GM21526 (cell line): ENCODE data around the gene MSRB3.

Experiments
- ATAC-seq: cut with Tn5 transposase; IDR thresholded peaks from one replicate; pipeline ENCODE4 v1.9.1; 2021; ENCODE audit warnings: moderate library complexity; ENCODE audit not compliant: unreplicated experiment, low FRiP score

Gene MSRB3

DNA sequence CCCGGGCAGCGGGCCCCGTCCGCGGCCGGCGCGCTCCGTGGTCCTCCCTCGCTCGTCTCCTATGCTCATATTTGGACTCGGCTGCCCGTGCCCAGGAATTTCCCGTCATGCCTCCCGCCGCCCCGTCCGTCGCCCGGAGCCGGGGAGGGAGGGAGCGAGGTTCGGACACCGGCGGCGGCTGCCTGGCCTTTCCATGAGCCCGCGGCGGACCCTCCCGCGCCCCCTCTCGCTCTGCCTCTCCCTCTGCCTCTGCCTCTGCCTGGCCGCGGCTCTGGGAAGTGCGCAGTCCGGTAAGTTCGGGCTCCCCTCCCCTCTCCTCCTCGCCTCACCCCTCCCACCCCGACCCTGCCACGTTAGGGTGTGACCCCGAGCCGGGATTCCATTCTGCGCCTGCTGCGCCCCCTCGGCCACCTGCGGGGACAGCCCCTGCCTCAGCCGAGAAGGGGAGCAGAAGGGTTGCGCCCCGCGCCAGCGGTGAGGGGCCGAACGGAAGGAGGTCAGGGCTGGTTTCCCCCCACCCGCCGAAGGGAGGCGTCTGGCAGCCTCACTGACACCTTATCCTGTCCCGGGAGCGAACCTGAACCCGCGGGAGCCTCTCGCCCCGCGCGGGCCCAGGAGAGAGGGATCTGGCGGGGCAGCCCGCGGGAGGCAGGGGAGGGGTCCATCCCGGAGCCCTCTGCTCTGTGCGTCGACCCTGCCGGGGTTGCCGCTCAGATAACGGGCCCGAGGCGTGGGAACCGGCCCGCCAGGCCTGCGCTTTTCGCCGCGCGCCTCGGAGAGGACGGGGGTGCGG is at the start of gene MSRB3:
MSRB3 (plus strand) TSS at position 108 of the 793 bp plus-strand sequence. CDS start 29,897 bp downstream, outside the sequence.
- ATAC-seq: peak; percentile 60

DNA sequence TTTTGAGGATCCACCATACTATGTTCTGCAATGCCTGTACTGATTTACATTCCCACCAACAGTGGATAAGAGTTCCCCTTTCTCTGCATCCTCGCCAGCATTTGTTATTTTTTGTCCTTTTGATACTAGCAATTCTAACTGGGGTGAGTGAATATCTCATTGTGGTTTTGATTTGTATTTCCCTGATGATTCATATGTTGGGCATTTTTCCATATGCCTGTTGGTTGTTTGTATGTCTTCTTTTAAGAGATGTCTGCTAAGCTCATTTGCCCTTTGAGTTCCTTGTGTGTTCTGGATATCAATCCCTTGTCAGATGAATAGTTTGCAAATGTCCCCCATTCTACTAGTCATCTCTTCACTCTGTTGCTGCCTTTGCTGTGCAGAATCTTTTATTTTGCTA is 49.0 kb upstream of the MSRB3 start:
- no peak for ATAC-seq

DNA sequence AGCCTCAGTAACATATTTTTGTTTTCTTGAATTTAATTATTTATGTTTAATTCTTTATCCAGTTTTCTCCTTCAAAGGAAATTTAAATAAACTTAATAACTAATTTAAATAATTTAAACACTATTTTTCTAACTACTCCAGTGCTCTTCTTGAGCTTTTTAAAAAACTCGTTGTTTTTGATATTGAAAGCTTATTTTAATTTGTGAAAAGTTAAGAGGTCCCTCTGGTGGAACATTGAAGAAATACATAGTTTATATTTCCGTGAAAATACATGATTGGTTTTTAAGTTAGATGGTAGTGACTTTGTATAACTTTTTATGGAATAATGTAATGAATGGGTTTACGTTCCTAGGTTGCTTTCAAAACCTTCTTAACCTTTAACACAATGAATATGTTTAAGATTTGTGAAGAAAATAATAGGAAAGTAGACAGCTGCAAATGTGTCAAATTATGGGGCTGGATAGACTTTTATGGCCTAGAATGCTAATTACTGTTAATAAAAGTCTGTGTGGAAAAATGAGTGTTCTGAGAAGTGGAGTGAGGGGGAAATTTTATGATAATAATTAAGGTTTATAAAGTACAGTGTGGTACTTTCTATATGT is 45.9 kb upstream of the MSRB3 start:
- no peak for ATAC-seq

- no peak for ATAC-seq
Observed at GRCh38 chr12:65237153-65237552, 41.3 kb upstream of the MSRB3 start.

DNA sequence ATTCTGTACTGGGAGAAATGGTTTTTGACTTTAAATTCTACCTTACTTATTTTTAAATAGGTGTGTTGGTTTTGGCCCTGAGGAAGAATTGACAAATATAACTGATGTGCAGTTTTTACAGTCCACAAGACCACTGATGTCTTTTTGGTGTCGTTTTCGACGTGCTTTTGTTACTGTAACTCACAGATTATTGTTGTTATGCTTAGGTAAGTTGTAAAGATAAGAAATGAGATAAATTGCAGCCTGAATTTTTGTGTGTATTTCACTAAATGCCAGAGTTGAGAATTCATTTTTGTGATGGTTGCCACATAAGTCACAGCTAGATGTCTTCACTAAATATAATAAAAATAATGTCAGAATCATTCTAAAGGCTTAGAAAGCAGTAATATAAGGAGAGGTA is 39.9 kb upstream of the MSRB3 start:
- no peak for ATAC-seq

DNA sequence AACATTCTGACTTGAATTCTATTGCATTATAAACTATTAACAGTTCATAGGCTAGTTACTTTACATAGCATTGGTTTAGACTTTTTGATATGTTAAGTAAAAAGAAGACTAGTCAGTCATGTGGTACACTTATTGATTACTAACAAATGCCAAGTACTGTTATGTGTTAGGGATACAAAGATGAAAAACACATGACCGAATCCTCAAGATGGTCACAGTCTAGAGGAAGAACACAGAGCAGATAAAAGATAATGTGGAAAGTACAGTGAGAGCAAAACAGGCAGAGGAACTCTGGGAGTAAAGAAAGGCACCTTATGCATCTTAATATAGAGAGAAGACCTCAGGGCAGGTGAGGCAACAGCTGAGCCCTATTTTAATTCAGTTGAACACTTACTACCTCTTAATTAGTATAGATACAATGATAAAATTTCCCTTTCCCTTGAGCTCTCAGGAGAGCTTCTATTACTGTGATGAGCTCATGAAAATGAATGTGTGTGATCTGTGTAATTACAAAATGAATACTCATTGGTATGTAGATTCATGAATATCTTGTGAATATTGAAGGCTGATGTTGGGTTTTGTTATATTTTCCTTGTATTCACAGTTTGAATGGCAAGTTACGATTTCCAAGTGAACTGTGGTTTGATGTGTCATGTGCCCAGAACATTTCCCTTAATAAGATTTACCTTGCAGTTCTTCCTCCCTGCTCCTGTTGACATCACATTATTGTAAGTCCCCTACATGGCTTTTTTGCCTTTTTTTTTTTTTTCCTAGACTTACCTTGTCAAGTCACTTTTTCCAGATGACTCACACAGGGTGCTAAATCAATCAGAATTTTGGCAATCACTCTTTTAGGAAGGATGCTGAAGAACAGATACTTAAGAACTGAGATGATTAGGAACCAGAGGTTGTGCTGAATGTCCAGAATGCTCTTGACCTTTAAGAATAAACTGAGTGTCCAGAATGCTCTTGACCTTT is 29.5 kb upstream of the MSRB3 start:
- no peak for ATAC-seq

GRCh38 chr12:65252515-65252914 is 26.0 kb upstream of the MSRB3 start:
- ATAC-seq: no peak

- no peak for ATAC-seq
Observed at GRCh38 chr12:65257986-65258385, 20.5 kb upstream of the MSRB3 start.

- no peak for ATAC-seq
Observed at GRCh38 chr12:65259501-65259900, 19.0 kb upstream of the MSRB3 start.

- no peak for ATAC-seq
Observed at GRCh38 chr12:65263777-65264176, 14.7 kb upstream of the MSRB3 start.

- no peak for ATAC-seq
Observed at GRCh38 chr12:65266408-65266807, 12.1 kb upstream of the MSRB3 start.

GRCh38 chr12:65269603-65270002 is 8.9 kb upstream of the MSRB3 start:
- ATAC-seq: no peak

DNA sequence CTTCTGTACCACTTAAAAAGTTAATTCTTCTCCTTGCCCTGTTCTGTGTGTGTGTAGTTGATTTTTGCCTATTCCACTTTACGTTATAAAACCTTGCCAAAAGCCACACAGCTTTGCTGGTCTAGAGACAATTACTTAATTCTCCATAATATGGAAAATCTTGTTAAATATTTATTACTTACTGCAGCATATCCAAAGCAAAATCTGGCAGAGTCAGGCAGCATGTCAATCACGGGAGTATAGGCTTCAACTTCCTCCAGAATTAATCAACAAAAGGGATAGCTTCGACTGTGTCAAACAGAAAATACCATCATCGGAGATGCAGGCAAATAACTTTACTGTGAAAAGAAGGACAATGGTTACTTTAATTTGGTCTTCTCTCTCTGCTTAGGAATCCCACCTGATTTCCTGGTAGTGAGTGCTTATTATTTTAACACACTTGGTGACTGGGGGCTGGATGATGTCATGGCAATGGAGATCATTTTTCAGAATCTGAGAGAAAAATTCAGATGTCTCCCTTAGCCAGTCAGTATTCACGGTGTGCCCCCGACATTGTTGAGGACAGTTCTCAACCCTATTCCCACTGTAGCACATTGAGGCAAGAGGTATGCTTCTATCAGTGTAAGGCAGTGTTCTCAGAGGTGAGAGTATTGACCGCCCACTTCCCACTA is 3.7 kb upstream of the MSRB3 start:
- ATAC-seq: no peak

- no peak for ATAC-seq
Observed at GRCh38 chr12:65275627-65276026, 2.9 kb upstream of the MSRB3 start.

DNA sequence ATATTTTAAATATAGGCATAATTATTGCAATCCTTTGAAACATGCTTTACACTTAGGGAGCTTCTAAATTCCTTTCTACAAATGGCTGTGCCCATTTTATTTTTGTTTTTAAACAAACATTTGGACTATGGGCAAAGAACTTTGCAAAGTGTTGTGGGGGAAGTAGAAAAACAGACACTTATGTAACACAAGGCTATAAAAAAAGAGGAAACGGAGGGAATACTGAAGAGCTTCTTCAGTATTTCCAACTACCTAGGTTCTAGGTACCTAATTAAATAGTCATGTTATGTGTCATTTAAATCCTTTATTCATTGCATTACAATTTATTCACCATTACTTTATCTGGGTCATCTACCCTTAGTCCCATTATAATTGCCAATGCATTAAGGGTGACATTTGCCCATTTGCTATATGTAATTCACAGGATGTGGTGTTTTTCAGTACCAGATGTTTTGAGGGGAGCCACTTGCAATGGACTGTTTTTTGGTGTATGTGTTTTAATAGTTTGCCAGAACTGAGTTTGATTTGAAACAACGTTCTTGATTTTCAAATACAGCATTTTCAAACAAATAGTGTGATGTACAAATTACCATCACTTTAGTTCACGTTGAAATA is 1.5 kb upstream of the MSRB3 start:
- no peak for ATAC-seq

GRCh38 chr12:65277994-65278575 is 398 bp upstream of the MSRB3 start:
- no peak for ATAC-seq

DNA sequence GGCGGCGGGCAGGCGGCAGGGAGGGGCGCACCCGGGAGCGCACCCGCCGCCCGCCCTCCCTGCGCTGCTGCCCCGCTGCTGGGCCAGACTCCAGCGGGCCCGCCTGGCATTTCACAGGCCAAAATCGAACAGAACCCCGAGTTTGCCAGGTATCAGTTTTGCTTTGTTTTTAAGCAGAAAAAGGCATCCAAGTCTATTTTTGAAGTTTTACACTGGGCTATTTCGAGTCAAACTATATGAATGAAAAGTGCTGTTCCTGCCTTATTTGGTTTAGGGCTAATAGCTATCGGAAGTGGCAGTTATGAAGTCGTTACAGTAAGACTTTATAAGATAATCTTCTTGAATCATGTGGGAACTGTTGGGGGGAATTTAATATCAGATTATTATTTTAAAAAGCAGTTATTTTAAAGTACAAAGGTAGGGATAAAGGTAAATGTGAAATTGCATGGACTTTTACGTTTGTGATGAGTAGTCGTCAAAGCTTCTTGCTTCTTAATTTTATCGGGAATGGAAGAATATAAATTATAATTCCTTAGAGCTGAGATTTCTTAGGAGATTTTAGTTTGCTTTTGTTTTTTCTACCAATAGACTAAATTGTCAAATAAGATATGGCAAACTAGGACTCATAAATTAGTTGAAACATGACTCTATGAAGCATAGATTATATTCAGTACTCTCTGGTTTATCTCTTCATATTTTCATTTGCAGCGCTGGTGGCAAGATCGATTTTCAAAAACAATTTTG is 1.1 kb downstream of the MSRB3 start:
- peak; percentile 33 for ATAC-seq

GRCh38 chr12:65280306-65280705 is 1.8 kb downstream of the MSRB3 start:
- ATAC-seq: no peak

- ATAC-seq: no peak
Observed at GRCh38 chr12:65282840-65283239, 4.4 kb downstream of the MSRB3 start.
